Trophoblast cell (in vitro differentiated cells and primary cell): Measurements from ENCODE around the gene TOM1L2.

ENCODE experiments used
- DNase-seq, 2 donors: peaks; one replicate each; pipeline ENCODE4 v3.0.0-alpha.2; 2016
- H2AFZ ChIP-seq: 2 replicates; pipeline ENCODE4 v1.6.1; 2013; ENCODE audit warnings: low read length, moderate library complexity, mild to moderate bottlenecking; ENCODE audit not compliant: insufficient read depth, poor library complexity
- H2AK5ac ChIP-seq: 2 replicates; pipeline ENCODE4 v1.6.1; 2013; ENCODE audit warnings: mild to moderate bottlenecking, low read length
- H2BK120ac ChIP-seq: 2 replicates; pipeline ENCODE4 v1.6.1; 2013; ENCODE audit warnings: low read length, mild to moderate bottlenecking, moderate library complexity; ENCODE audit not compliant: insufficient read depth, poor library complexity
- H2BK12ac ChIP-seq: 2 replicates; pipeline ENCODE4 v1.6.1; 2013; ENCODE audit warnings: mild to moderate bottlenecking, low read length, moderate library complexity
- H2BK5ac ChIP-seq: 2 replicates; pipeline ENCODE4 v1.6.1; 2013; ENCODE audit warnings: low read length, low read depth, moderate library complexity, mild to moderate bottlenecking; ENCODE audit not compliant: poor library complexity
- H3K14ac ChIP-seq: 2 replicates; pipeline ENCODE4 v1.6.1; 2013; ENCODE audit warnings: mild to moderate bottlenecking, low read length
- H3K18ac ChIP-seq: 2 replicates; pipeline ENCODE4 v1.6.1; 2013; ENCODE audit warnings: mild to moderate bottlenecking, low read length
- H3K23ac ChIP-seq: 2 replicates; pipeline ENCODE4 v1.6.1; 2013; ENCODE audit warnings: low read length
- H3K27ac ChIP-seq: 2 replicates; pipeline ENCODE4 v1.5.1; 2013; ENCODE audit warnings: low read depth, mild to moderate bottlenecking, inconsistent platforms, low read length, moderate library complexity
- H3K27me3 ChIP-seq: 2 replicates; pipeline ENCODE4 v1.6.1; 2013; ENCODE audit warnings: inconsistent platforms, mild to moderate bottlenecking, low read length, moderate library complexity; ENCODE audit not compliant: insufficient read depth
- H3K36me3 ChIP-seq, 2 experiments: 1 replicate in 1 of 2; 2 replicates in 1 of 2; pipeline ENCODE4 v1.6.1; 2013; ENCODE audit warnings: low read length in 2 of 2, mild to moderate bottlenecking in 2 of 2, moderate library complexity in 1 of 2; ENCODE audit not compliant: insufficient read depth in 2 of 2, control insufficient read depth in 1 of 2
- H3K4ac ChIP-seq: 2 replicates; pipeline ENCODE4 v1.6.1; 2013; ENCODE audit warnings: low read depth, mild to moderate bottlenecking, low read length, moderate library complexity
- H3K4me1 ChIP-seq, 2 experiments: 1 replicate in 1 of 2; 2 replicates in 1 of 2; pipeline ENCODE4 v1.6.1; 2013; ENCODE audit warnings: low read length in 2 of 2, mild to moderate bottlenecking in 2 of 2, moderate library complexity in 1 of 2; ENCODE audit not compliant: insufficient read depth in 2 of 2, control insufficient read depth in 1 of 2
- H3K4me2 ChIP-seq: 2 replicates; pipeline ENCODE4 v1.6.1; 2013; ENCODE audit warnings: inconsistent platforms, mild to moderate bottlenecking, low read length, moderate library complexity
- H3K4me3 ChIP-seq: 2 replicates; pipeline ENCODE4 v1.5.1; 2013; ENCODE audit warnings: mild to moderate bottlenecking, low read depth, low read length, inconsistent platforms
- H3K79me1 ChIP-seq: one replicate; pipeline ENCODE4 v1.6.1; 2013; ENCODE audit warnings: low read length
- H3K79me2 ChIP-seq: 2 replicates; pipeline ENCODE4 v1.6.1; 2013; ENCODE audit warnings: low read length, mild to moderate bottlenecking; ENCODE audit not compliant: control insufficient read depth, insufficient read depth, poor library complexity
- H3K9ac ChIP-seq: 2 replicates; pipeline ENCODE4 v1.6.1; 2013; ENCODE audit warnings: mild to moderate bottlenecking, low read length
- H3K9me3 ChIP-seq: 2 replicates; pipeline ENCODE4 v1.6.1; 2013; ENCODE audit warnings: low read depth, mild to moderate bottlenecking, control low read depth, inconsistent platforms, low read length; ENCODE audit not compliant: insufficient read depth
- H4K12ac ChIP-seq: 2 replicates; pipeline ENCODE4 v1.6.1; 2013; ENCODE audit warnings: low read depth, mild to moderate bottlenecking, low read length, moderate library complexity
- H4K8ac ChIP-seq: 2 replicates; pipeline ENCODE4 v1.6.1; 2013; ENCODE audit warnings: low read depth, mild to moderate bottlenecking, low read length, moderate library complexity
- H4K91ac ChIP-seq: one replicate; pipeline ENCODE4 v1.6.1; 2013; ENCODE audit warnings: low read depth, mild to moderate bottlenecking, low read length, moderate library complexity
- WGBS: extraction: QIAGEN DNeasy Blood & Tissue Kit; methylation state at CpG from one replicate; pipeline ENCODE4 v1.1.7; 2013; ENCODE audit warnings: missing lambda C conversion rate; ENCODE audit not compliant: insufficient read length, insufficient coverage; ENCODE audit errors: extremely low coverage; 5-methylcytosine and 5-hydroxymethylcytosine counted together

Gene TOM1L2

DNA sequence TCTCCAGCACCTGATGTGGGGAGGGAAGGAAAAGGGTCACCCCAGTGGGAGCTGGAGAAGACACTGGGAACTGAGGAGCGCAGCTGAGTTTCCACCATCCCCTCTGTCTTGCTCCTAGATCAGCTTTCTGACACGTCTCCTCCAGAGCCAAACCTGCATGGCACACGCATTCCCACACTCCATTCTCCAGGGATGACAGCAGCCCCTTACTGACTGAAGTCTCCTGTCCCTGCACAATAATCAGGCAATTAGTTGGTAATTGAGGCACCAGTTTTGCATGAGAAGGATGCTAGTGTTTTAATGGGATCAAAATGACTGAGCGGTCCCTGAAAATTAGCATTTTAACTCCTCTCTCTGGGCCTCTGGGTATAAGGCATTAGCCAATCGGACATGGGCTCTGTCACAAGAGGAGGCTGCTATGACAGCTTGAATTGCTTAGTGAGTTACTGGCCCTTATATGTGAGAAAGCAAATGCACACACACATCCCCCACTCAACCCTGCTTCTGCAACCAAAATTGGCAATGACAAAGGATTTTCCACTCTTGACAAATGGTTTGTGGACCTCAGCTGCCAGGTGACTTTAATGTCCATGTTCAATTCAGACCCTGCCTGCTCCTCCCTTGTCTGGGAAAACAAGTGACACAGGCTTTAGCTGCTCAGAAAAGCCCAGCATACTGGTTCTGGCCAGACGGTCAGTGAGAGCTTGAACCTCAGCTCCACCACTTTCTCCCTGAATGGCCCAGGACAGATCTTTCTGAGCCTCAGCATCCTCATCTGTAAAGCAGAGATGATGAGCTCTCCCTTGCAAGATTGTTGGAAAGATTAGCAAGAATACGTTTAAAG is 78.2 kb downstream of the TOM1L2 start:
- Histone ChIP-seq H3K79me2 (no peaks in the 10 kb centered on the region), H2BK120ac (no peak overlapping the region), H4K91ac (no peak overlapping the region), H3K27me3 (no peaks in the 10 kb centered on the region), H3K14ac (no peak overlapping the region), H3K4me1 (no peaks in the 10 kb centered on the region), H4K12ac (no peak overlapping the region), H3K4ac (no peak overlapping the region), H3K36me3 (peaks cover 26 to 50% of the 10 kb centered on the region in 2 experiments), H4K8ac (no peak overlapping the region), H3K4me3 (no peak overlapping the region), H2BK12ac (no peak overlapping the region), H2AFZ (no peak overlapping the region), H3K18ac (no peak overlapping the region), H2BK5ac (no peak overlapping the region), H3K79me1 (no peaks in the 10 kb centered on the region), H3K9ac (no peak overlapping the region), H3K9me3 (peaks cover 4% of the 10 kb centered on the region), H3K23ac (no peak overlapping the region), H3K27ac (no peak overlapping the region), H2AK5ac (no peak overlapping the region), H3K4me2 (no peak overlapping the region)
- no CpG with 5 or more reads among the region's 7 CpGs for WGBS
- no peak for DNase-seq

DNA sequence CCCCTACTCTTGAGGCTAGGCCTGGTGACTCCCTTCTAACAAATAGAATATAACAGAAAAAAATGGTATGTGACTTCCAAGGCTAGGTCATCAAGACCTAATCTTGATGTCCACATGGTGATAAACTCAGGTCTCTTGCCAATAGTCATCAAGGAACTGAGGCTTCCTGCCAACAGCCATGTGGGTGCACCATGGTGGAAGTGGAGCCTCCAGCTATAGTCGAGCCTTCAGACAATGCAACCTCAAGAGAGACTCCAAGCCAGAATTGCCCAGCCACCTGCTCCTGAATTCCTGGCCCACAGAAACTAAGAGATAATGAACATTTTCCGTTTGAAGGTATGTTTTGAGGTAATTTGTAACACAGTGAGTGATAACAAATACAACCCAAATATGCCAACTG is 79.5 kb downstream of the TOM1L2 start:
- Histone ChIP-seq H3K4me1 (no peaks in the 10 kb centered on the region), H3K27me3 (no peaks in the 10 kb centered on the region), H3K23ac (no peak overlapping the region), H4K12ac (no peak overlapping the region), H3K14ac (no peak overlapping the region), H2AK5ac (no peak overlapping the region), H2BK5ac (no peak overlapping the region), H4K91ac (no peak overlapping the region), H3K9ac (no peak overlapping the region), H3K79me1 (no peaks in the 10 kb centered on the region), H4K8ac (no peak overlapping the region), H3K36me3 (peaks cover 24 to 45% of the 10 kb centered on the region in 2 experiments), H2BK120ac (no peak overlapping the region), H3K4me2 (no peak overlapping the region), H3K4me3 (no peak overlapping the region), H3K79me2 (no peaks in the 10 kb centered on the region), H3K9me3 (peaks cover 4% of the 10 kb centered on the region), H3K4ac (no peak overlapping the region), H2AFZ (no peak overlapping the region), H3K18ac (no peak overlapping the region), H3K27ac (no peak overlapping the region), H2BK12ac (no peak overlapping the region)
- WGBS = no CpG with 5 or more reads among the region's 2 CpGs
- DNase-seq = peak; percentile 76 to 89

GRCh38 chr17:17892009-17892408 is 80.2 kb downstream of the TOM1L2 start:
- H3K18ac ChIP-seq = no peak overlapping the region
- no peak overlapping the region for H4K91ac ChIP-seq
- H3K23ac ChIP-seq = no peak overlapping the region
- no peak overlapping the region for H2BK120ac ChIP-seq
- no peak overlapping the region for H2BK12ac ChIP-seq
- H3K14ac ChIP-seq = no peak overlapping the region
- H2BK5ac ChIP-seq = no peak overlapping the region
- H3K4ac ChIP-seq = no peak overlapping the region
- H2AFZ ChIP-seq = no peak overlapping the region
- H2AK5ac ChIP-seq = no peak overlapping the region
- peaks cover 4% of the 10 kb centered on the region for H3K9me3 ChIP-seq
- H3K4me2 ChIP-seq = no peak overlapping the region
- no peaks in the 10 kb centered on the region for H3K79me2 ChIP-seq
- H4K12ac ChIP-seq = no peak overlapping the region
- H3K79me1 ChIP-seq = no peaks in the 10 kb centered on the region
- H3K4me1 ChIP-seq = no peaks in the 10 kb centered on the region
- H3K27me3 ChIP-seq = no peaks in the 10 kb centered on the region
- H3K27ac ChIP-seq = no peak overlapping the region
- no peak overlapping the region for H3K9ac ChIP-seq
- DNase-seq = no peak
- WGBS = no CpG with 5 or more reads among the region's 6 CpGs
- H3K4me3 ChIP-seq = no peak overlapping the region
- peaks cover 26 to 48% of the 10 kb centered on the region in 2 experiments for H3K36me3 ChIP-seq
- H4K8ac ChIP-seq = no peak overlapping the region

- no peak overlapping the region for H3K14ac ChIP-seq
- H3K9me3 ChIP-seq = peaks cover 4% of the 10 kb centered on the region
- no peak overlapping the region for H3K4ac ChIP-seq
- no peak overlapping the region for H2BK12ac ChIP-seq
- no peak overlapping the region for H3K27ac ChIP-seq
- no peak overlapping the region for H2BK120ac ChIP-seq
- H3K79me1 ChIP-seq = no peaks in the 10 kb centered on the region
- H3K4me3 ChIP-seq = no peak overlapping the region
- no peak overlapping the region for H3K18ac ChIP-seq
- H4K12ac ChIP-seq = no peak overlapping the region
- no peaks in the 10 kb centered on the region for H3K4me1 ChIP-seq
- no peak overlapping the region for H2AK5ac ChIP-seq
- no peak overlapping the region for H3K9ac ChIP-seq
- H4K91ac ChIP-seq = no peak overlapping the region
- DNase-seq = peak; percentile 24 to 59
- H3K23ac ChIP-seq = no peak overlapping the region
- H3K27me3 ChIP-seq = no peaks in the 10 kb centered on the region
- no peaks in the 10 kb centered on the region for H3K79me2 ChIP-seq
- WGBS = no CpG with 5 or more reads among the region's 5 CpGs
- H3K4me2 ChIP-seq = no peak overlapping the region
- no peak overlapping the region for H4K8ac ChIP-seq
- no peak overlapping the region for H2BK5ac ChIP-seq
- H3K36me3 ChIP-seq = peaks cover 22 to 45% of the 10 kb centered on the region in 2 experiments
- H2AFZ ChIP-seq = no peak overlapping the region
Observed at GRCh38 chr17:17890773-17891759, 81.1 kb downstream of the TOM1L2 start.
